Sigmoid colon (tissue), 7 donors: ENCODE data around the gene WWC2. TPM values are rescaled to one million over a fixed set of nuclear protein-coding genes. Genes with fewer than 3 reads are reported as not detected.
A peak's percentile ranks its signal among the peaks of the same experiment; 100 is the strongest.

Experiments
- DNase-seq: peaks from one replicate; pipeline ENCODE4 v3.0.0-alpha.2; 2019
- H3K27ac ChIP-seq, 4 donors: fragments of 200-600 bp; sonication (generic); one replicate each; pipeline ENCODE4 v1.5.1; 2016 to 2019; ENCODE audit warnings: mild to moderate bottlenecking in 1 of 4
- H3K27me3 ChIP-seq, 3 donors: fragments of 200-600 bp; sonication (generic); one replicate each; pipeline ENCODE4 v1.5.1; 2019; ENCODE audit warnings: mild to moderate bottlenecking in 1 of 3
- H3K36me3 ChIP-seq, 4 donors: fragments of 200-600 bp; sonication (generic); one replicate each; pipeline ENCODE4 v1.5.1; 2016 to 2019
- H3K4me1 ChIP-seq, 4 donors: fragments of 200-600 bp; sonication (generic); one replicate each; pipeline ENCODE4 v1.5.1; 2017 to 2019
- H3K4me3 ChIP-seq, 4 donors: fragments of 200-600 bp; sonication (generic); one replicate each; pipeline ENCODE4 v1.5.1; 2017 to 2019; ENCODE audit warnings: mild to moderate bottlenecking in 2 of 4, moderate library complexity in 1 of 4
- H3K9me3 ChIP-seq, 4 donors: fragments of 200-600 bp in 3 of 4; sonication (generic) in 3 of 4; one replicate each; pipeline versions ENCODE4 v1.5.1 to v1.6.1; 2013 to 2019
- CTCF ChIP-seq, 4 experiments: fragments of 450-650 bp in 3 of 4; fragments of 200-600 bp in 1 of 4; IDR thresholded peaks; one replicate each; pipeline ENCODE4 v1.5.1; 2016 to 2019; ENCODE audit warnings: antibody characterized with exemption in 4 of 4, mild to moderate bottlenecking in 3 of 4, moderate library complexity in 2 of 4
- EP300 ChIP-seq, 4 donors: sonication (generic); formaldehyde crosslinking; IDR thresholded peaks; one replicate each; pipeline ENCODE4 v1.6.1; 2017; ENCODE audit warnings: antibody characterized with exemption in 4 of 4
- POLR2A ChIP-seq, 2 donors: fragments of 450-650 bp; IDR thresholded peaks; one replicate each; pipeline ENCODE4 v1.6.1; 2016; ENCODE audit warnings: antibody characterized with exemption in 2 of 2, mild to moderate bottlenecking in 2 of 2, moderate library complexity in 2 of 2
- POLR2AphosphoS5 ChIP-seq, 4 donors: sonication (generic); formaldehyde crosslinking; IDR thresholded peaks; one replicate each; pipeline ENCODE4 v1.6.1; 2017; ENCODE audit warnings: antibody characterized with exemption in 4 of 4
- WGBS, 2 donors: extraction: QIAGEN DNeasy Blood & Tissue Kit; methylation state at CpG; one replicate each; pipeline ENCODE4 v1.1.7; 2013; 5-methylcytosine and 5-hydroxymethylcytosine counted together
- intact Hi-C: fragments of 100-400 bp; cut with DNase I; formaldehyde crosslinking; loops from one replicate; pipeline ENCODE4 v1.15.1; 2023
- polyA plus RNA-seq, 3 donors: library from polyadenylated mRNA; stranded (reverse); fragments of 200-250 nt; gene quantifications; one replicate each; pipeline ENCODE4 v1.2.3, GENCODE V29; 2013
- total RNA-seq, 4 donors: library from RNA; depleted of rRNA; stranded (reverse); fragments of >200 nt; gene quantifications; one replicate each; pipeline ENCODE4 v1.1.0, GENCODE V29; 2016
- donor health status: healthy with polysubstance abuse.
- donor health status: Bipolar disorder and iron deficiency.
- donor health status: healthy.

Gene WWC2
- total and polyA plus RNA-seq, 7 donors = 1.2 to 53.5 (median 27.0) TPM

- TF ChIP-seq POLR2A (IDR thresholded peaks at IDR 0.05) (no peak), POLR2AphosphoS5 (IDR thresholded peaks at IDR 0.05) (no peak), EP300 (IDR thresholded peaks at IDR 0.05) (no peak), CTCF (IDR thresholded peaks at IDR 0.05) (no peak)
- H3K4me3 ChIP-seq = no peak overlapping the region
- intact Hi-C loops = no loop called here
- 89 to 90% methylated on average over 6 of the region's 6 CpGs for WGBS, 2 donors
- DNase-seq = no peak
- H3K27ac ChIP-seq = no peak overlapping the region
- H3K4me1 ChIP-seq = peaks cover 0 to 53% (median 36%) of the 10 kb centered on the region in 4 donors
- H3K27me3 ChIP-seq = no peaks in the 10 kb centered on the region
- H3K9me3 ChIP-seq = no peaks in the 10 kb centered on the region
- peaks cover 0 to 27% (median 10%) of the 10 kb centered on the region in 4 donors for H3K36me3 ChIP-seq
These were observed 158.8 kb downstream of the WWC2 start for GRCh38 chr4:183257808-183258207.

GRCh38 chr4:183260491-183261151 is 161.6 kb downstream of the WWC2 start:
- Histone ChIP-seq H3K36me3 (peaks cover 0 to 31% (median 10%) of the 10 kb centered on the region in 4 donors), H3K27ac (no peak overlapping the region), H3K27me3 (no peaks in the 10 kb centered on the region), H3K9me3 (no peaks in the 10 kb centered on the region), H3K4me3 (no peak overlapping the region), H3K4me1 (peaks cover 0 to 29% (median 21%) of the 10 kb centered on the region in 4 donors)
- TF ChIP-seq POLR2A (IDR thresholded peaks at IDR 0.05) (no peak), CTCF (IDR thresholded peaks at IDR 0.05) (no peak), EP300 (IDR thresholded peaks at IDR 0.05) (no peak)
- intact Hi-C loops = no loop called here
- WGBS, 2 donors = 41 to 76% methylated on average over 10 of the region's 10 CpGs
- DNase-seq = no peak

- Histone ChIP-seq H3K4me3 (no peak overlapping the region), H3K4me1 (peaks cover 0 to 14% (median 10%) of the 10 kb centered on the region in 4 donors), H3K9me3 (no peaks in the 10 kb centered on the region), H3K27me3 (no peaks in the 10 kb centered on the region), H3K36me3 (peaks cover 0 to 46% (median 10%) of the 10 kb centered on the region in 4 donors), H3K27ac (peak overlapping the region in 3 of 4 donors; percentile 3 to 71 (median 67))
- 2 to 17% methylated on average over 7 of the region's 7 CpGs for WGBS, 2 donors
- TF ChIP-seq CTCF (IDR thresholded peaks at IDR 0.05) = peak; percentile 67 to 81 (median 72)
- no peak for TF ChIP-seq POLR2A (IDR thresholded peaks at IDR 0.05)
- intact Hi-C loops = loop anchor here (1.0 kb wide), 2 partner anchors 189 to 324 kb away; no protein-coding TSS in a partner anchor
- DNase-seq = peak; percentile 89
These were observed 163.1 kb downstream of the WWC2 start for GRCh38 chr4:183261953-183262775.

- Histone ChIP-seq H3K27me3 (no peaks in the 10 kb centered on the region), H3K4me1 (peaks cover 0 to 14% (median 10%) of the 10 kb centered on the region in 4 donors), H3K4me3 (no peak overlapping the region), H3K36me3 (peaks cover 0 to 52% (median 10%) of the 10 kb centered on the region in 4 donors), H3K27ac (peak overlapping the region in 1 of 4 donors; percentile 32), H3K9me3 (no peaks in the 10 kb centered on the region)
- TF ChIP-seq POLR2A (IDR thresholded peaks at IDR 0.05) (no peak), POLR2AphosphoS5 (IDR thresholded peaks at IDR 0.05) (no peak), CTCF (IDR thresholded peaks at IDR 0.05) (no peak), EP300 (IDR thresholded peaks at IDR 0.05) (no peak)
- DNase-seq = no peak
- intact Hi-C loops = loop anchor here (1.0 kb wide), 2 partner anchors 189 to 324 kb away; no protein-coding TSS in a partner anchor
- 22 to 55% methylated on average over 6 of the region's 6 CpGs for WGBS, 2 donors
These were observed 163.7 kb downstream of the WWC2 start for GRCh38 chr4:183262776-183263100.
